Left forelimb (tissue), 1 donor: ENCODE measurements around the gene CD2.

ENCODE experiments used
- DNase-seq: peaks from one replicate; pipeline ENCODE4 v3.0.0-alpha.2; 2018; ENCODE audit warnings: low spot score

Gene CD2

DNA sequence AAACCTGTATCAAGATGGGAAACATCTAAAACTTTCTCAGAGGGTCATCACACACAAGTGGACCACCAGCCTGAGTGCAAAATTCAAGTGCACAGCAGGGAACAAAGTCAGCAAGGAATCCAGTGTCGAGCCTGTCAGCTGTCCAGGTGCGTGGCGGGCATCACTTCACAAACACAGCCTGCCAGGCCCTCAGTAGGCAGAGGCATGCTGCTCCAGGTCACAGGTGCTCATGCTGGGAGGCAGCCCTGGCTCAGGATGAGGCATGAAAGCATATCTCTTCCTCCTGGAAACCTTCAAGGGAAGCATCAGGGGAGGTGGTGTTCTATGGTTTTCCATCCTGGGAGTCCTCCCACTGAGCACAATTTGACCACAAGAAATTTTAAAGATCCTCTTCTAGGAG lies 6.3 kb downstream of the CD2 start:
- no peak for DNase-seq

DNA sequence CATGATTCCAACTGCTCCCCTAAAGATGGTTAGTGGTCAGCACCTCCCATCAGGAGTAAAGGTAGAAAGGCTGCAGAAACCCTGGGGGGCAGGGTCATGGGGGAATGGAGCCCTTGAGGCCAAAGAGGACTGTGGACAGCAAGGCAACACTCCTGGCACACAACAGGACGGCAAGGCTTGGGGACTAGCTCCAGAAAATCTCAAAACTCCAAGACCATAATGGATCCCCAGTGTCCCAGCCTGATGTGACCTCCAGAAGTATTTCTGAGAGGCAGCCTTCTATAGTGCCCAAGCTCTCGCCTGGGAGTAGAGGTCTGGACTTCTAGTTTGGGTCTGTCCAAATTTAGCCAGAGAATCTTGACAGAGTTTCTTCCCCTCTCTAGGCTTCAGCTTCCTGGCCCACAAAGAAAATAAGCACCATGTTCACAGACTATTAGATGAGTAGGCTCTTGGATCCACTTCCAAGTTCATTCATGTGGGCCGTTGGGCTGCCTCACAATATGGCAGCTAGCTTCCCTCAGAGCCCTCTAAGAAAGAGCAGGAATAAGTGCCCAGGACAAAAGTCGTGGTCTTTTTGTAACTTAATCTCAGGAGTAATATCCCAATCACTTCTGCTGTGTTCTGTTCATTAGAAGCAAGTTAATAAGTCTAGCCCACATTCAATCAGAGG lies 6.9 kb downstream of the CD2 start:
- DNase-seq, result no peak

DNA sequence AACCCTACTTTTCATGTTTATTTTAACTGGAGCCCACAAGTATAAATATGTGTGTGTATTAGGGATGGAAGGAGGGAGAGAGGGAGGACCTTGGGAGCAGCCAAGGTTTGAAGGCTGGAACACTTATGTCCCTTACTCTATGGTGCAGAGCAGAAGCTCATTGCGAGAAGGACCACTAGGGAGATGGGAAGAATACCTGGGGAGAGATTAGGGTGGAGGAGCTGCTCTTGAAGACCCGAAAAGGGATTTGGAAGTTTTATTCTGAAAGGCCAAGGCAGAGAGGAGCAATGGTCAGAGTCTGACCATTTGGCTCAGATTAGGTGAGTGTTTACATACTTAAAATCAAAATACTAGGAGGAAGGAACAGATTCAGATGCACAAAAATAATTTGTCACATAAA lies 8.1 kb downstream of the CD2 start:
- no peak for DNase-seq

DNA sequence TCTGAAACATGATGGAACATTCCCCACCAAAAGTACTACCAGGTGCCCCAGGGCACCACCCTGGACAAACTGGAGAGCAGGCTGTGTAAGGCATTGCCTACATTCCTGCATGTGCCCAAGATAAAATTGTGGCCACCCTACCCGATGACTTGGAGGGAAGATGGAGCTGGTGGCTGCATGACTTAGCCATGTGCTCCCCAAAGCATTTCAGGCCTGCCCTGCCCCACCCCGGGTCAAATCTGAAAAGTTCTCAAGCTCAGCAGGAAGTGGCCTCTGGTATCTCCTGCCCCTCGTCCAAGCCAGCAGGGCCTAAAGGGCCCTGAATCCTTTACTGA lies 8.5 kb downstream of the CD2 start:
- no peak for DNase-seq

DNA sequence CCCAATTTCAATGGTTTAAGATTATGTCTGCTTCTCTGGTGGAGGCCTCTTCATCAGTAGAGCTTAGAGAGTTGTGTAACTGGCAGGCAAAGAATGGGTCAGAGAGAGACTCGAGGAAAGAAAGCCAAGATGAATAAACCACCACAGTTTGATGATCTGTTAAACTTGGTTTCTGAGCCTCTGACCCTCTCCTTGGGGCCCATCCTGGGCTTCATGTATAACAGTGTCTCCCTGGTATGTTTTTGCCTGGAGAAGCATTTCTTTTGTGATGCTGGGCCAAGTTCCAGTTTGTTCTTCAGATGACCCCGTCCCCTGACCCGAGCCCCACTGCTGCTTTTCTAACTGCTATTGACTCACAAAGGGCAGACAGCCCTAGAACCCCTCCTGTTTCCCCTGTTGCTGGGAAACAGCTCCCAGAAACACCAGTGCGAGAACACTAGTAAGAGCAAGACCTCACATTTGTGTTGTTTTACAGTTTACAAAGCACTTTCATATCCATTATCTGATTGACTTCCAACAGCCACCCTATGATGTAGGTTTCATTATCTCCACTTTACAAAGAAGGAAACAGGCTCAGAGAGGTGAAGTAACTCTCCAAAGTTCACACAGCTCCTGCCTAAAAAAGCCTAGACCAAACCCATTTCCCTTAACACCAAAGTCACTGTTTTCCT lies 9.0 kb downstream of the CD2 start:
- no peak for DNase-seq

DNA sequence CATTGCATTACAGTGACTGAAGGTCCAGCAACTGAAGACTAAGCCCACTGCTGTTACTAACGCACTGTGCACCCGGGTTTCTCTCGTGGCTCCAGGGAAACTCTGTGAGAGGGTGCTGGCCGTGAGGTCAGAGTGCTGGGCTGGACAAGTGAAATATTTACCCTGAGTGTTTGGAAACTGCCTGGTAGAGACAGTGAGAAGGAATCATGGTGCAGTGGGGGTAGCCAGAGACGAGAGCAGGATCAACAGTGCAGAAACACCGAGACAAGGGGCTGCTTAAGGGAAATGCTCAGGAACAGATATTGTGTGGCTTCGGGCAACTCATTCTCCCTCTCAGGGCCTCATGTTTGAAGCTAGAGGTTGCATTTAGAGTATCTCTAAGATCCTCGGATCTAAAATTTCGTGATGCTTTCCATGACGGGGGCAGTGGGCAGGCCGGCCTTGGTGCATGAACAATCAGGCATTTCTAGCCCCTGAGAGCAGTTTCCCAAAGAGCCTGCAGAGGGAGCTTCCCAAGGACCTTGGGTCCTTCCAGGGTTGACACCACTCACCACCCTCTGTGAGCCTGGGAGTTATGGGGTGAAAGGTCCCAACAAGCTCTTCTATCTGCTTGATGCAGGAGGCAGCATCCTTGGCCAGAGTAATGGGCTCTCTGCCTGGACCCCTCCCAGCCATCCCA lies 9.7 kb downstream of the CD2 start:
- DNase-seq, result no peak

DNA sequence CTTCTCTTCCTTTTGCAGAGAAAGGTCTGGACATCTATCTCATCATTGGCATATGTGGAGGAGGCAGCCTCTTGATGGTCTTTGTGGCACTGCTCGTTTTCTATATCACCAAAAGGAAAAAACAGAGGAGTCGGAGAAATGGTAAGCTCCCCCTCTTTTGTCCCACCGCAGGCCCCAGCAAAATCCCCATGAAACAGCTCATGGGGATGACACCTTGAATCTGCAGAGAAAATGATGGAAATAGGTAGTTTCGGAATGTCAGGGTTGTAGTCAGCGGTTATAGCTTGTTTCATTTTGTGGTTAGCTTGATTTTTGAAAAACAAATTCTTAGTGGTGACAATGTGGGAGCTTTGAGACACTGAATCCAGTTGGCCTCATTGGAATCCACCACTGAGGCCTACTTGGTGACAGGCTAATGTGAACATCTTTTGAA lies 10.3 kb downstream of the CD2 start:
- DNase-seq, result no peak

DNA sequence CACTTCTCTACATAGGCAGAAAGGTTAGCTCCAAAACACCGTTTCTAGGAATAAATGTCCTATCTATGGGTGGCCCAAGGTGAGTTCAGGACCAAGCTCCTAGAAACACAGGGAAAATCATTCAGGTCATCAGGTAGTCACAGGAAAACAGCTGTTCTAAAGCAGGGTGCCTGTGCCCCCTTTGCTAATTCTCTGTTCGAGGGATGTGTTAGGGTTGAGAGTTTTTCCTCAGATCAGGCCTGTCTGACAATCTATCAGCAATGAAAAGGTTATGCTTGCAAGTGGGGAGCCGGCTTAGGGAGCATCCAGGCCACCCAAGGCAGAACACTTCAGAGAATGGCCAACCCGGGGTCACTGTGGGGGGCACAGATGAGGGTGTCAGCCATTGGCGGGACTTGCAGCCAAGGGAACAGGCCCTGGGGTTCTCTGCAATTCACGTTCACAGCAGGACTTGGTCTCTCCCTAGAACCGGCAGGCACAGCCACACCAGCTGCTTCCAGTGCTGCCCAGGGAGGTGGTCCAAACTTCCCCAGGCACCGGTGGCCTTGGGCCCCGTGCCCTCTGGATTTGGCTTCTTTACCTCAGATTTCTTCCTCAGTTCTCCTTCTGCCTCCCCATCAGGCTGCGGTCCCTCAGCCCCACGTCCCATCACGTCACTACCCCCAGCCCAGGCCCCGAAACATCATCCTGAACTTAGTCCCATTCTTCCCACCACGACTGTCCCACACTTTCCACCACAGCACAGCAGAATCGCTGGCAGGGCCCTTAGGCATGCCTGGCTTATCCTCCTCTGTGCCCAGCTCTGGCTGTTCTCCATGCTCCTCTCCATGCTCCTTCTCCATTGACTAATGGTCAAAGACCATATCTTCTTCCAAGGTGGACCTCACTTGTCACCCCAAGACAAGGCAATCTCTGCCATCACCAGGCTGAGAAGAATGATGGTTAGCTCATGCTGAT lies 11.0 kb downstream of the CD2 start:
- DNase-seq, result no peak

DNA sequence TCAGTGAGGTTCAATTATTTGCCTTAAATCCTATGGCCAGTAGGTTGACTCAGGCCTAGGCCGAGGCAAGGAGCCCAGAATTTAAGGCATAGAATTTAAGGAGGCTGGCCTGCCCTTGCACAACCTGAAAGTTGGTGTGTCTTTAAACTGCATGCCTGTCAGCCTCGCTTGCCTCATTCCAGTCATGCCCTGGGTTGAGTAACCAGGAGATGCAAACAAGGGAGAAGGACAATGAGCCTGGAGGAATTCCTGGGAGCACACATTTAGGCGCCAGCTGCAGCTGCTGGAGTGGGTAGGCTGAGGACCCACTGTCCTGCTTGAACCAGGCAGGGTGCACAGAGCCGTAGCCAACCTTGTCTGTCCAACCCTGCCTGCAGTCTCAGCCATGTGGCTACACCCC lies 11.7 kb downstream of the CD2 start:
- DNase-seq, result no peak

DNA sequence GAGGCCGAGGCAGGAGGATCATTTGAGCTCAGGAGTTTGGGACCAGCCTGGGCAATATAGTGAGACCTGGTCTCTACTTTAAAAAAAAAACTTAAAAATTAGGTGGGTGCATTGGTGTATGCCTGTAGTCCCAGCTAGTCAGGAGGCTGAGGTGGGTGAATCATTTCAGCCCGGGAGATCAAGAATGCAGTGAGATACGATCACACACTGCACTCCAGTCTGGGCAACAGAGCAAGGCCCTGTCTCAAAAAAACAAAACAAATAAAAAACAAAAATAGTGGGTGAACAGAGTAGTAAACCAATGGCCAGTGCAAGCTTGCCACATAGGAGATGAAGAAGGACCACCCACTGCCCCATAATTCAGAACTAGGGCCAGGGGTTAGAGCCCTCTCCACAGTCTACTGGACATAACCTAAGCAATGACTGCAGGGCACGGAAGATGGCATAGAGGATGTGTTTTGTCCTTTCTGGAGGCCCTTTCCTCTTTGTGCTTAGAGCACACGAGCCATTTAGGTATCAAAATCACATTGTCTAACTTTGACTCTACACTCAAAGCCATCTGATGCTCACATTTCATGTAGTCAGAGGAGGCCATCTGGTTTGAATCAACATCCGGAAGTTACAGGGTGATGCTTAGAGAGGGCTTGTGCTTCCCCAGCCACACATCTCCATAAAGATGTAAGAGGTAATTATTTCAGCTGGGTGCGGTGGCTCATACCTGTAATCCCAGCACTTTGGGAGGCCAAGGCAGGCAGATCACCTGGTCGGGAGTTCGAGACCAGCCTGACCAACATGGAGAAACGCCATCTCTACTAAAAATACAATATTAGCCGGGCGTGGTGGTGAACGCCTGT lies 12.6 kb downstream of the CD2 start:
- DNase-seq, result no peak

DNA sequence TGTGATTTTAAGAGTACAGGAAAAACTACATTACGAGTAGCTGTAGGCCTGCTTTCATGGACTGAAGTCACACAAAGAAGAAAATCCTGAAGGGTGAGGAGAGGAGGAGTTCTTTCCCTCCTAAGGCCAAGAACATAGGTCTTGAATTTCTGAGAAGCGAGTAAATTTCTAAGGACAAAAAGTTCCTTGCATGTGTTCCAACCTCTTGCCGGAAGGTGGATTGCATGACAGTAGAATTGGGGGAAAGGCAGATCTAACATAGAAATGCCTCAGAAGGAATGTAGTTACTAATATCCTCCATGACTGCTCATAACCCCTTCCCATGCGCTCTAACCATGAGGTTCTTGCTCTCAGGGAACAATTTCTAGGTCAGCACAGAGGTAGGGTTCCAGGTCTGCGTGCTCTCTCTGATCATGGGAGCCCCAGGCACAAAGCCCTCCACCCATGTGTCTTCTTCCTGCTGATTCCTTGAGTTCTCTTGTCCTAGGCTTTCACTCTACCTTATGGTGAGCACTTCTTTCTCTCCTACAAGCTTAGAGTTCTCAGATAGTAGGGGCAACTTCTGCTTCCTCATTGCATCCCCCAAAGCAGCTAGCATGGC lies 13.7 kb downstream of the CD2 start:
- no peak for DNase-seq

DNA sequence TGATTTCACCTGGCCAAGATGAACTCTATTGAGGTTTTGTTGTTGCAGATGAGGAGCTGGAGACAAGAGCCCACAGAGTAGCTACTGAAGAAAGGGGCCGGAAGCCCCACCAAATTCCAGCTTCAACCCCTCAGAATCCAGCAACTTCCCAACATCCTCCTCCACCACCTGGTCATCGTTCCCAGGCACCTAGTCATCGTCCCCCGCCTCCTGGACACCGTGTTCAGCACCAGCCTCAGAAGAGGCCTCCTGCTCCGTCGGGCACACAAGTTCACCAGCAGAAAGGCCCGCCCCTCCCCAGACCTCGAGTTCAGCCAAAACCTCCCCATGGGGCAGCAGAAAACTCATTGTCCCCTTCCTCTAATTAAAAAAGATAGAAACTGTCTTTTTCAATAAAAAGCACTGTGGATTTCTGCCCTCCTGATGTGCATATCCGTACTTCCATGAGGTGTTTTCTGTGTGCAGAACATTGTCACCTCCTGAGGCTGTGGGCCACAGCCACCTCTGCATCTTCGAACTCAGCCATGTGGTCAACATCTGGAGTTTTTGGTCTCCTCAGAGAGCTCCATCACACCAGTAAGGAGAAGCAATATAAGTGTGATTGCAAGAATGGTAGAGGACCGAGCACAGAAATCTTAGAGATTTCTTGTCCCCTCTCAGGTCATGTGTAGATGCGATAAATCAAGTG lies 14.3 kb downstream of the CD2 start:
- no peak for DNase-seq

DNA sequence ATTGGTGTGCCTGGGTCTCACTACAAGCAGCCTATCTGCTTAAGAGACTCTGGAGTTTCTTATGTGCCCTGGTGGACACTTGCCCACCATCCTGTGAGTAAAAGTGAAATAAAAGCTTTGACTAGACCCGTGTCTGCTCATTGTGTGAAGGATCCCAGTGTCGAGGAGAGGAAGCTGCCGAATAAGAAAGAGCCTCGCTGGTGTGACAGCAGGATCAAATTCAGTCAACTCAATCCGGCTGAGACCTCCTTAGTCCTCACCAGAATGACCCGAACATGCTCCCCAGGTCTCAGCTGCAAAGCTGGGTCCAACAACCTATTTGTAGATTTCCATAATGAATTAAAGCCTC lies 14.8 kb downstream of the CD2 start:
- no peak for DNase-seq

DNA sequence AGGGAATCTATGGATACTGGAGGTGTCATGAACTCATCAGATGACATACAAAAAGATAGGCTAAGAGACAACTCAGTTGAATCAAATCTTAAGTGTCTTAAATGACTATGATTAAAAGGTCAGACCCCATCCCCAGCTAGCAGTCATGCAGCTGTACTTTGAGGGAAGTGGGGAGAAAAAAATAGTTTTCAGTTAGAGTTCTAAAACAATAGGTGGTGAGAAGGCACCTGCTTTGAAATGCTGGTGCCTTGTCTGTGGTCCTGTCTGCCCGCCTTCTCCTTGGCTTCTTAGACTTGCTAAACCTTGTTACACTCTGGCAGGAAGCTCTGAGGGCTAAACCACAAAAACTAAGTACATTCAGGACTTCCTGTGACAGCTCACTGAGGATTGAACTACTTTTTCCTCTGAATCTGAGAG lies 15.3 kb downstream of the CD2 start:
- DNase-seq, result no peak

DNA sequence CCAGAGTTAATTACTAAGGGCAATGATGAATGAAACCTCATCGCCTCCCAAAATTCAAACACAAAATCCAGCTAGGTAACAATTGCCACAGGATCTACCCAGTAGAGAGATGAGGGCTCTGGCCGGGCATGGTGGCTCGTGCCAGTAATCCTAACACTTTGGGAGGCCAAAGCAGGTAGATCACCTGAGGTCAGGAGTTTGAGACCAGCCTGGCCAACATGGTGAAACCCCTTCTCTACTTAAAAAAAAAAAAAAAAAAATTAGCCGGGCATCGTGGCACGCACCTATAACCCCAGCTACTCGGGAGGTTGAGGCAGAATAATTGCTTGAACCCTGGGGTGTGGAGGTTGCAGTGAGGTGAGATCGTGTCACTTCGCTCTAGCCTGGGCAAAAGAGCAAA lies 15.8 kb downstream of the CD2 start:
- DNase-seq, result no peak

DNA sequence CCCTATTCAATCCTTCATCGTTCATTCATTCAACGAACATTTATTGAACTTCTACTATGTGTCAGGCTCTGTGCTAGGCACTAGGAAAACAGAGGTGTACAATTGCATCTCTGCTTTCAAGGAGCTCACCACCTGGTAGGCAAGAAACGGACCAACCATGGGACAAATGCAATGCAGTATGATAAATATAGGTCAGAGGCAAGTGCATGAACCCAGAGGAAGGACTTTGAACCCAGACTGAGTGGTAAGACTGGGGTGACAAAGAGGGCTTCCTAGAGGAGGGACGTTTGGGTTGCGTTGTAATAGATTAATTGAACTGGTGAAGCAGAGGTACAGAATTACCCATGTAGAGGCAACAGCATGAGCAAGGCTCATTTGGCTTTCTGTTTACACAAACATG lies 16.4 kb downstream of the CD2 start:
- DNase-seq, result no peak

DNA sequence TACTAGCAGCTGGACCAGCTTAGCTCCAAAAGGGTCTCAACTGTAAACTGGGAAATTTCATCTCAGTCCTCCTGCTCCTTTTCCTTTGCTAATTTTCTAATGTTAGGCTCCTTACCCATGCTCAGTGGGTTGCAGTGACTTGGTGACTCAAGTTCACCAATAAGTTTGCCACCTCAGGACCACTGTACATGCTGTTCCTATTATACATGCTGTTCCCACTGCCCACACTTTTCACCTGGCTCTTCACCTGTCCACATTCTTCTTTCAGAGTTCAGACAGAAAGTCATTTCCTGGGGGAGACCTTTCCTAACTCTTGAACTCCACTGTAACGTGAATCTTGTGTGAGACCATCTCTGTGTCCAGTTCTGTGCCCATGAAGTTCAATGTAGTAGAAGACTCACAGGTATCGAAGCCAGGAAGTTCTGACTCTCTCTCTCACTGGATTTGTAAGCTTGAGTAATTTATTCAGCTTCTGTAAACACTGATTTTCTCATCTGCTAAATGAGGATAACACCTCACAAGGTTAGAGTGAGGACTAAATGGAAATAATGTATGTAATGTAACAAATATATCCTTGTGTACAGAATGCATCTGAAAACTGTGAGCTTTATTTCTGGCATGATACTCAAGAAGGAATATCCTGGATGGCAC lies 17.9 kb downstream of the CD2 start:
- no peak for DNase-seq

DNA sequence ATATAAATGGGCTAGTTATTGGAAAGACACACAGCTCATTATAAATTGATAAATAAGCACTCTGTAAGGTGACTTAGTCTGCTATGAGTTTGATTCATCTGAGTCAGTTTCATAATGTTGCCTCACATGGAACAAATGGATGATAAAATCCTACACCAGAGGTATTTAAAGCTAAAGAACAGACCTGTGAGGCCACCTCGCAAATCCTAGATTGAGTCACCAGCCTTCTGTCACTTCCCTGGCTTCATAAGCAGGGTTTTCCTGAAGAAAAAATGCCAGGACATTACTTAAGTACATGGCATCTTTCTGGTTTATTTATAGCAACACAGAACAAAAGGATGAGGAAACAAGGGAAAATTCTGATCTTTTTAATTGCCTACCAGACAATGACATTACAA lies 18.4 kb downstream of the CD2 start:
- no peak for DNase-seq

DNA sequence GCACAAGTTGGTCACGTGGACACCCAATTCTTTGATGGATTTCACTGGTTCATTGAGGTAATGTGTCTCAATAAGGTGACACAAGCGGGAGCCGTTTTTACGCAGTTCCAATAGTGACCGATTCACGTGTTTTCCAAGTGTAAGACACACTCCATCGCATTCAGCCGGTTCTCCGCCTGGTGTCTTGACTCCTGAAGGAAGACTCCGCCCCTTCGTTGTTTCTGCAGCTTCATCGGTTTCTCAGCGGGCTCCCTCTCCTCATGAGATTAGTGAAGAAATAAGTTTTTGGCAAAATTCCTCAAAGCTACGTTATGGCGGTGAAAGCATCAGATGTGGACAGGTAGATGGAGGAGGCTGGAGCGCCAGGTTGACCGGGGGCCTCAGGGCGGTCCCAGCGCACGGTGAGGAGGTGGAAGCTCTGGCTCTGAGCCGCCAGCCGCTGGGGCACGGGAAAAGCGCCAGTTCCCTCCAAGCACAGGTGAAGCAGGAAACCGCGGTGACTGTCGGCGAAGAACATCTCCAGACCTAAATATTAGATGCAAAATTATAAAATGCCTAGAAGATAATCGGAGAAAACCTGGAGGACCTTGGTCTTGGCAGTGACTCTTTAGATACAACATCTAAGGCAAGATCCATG lies 21.0 kb downstream of the CD2 start:
- DNase-seq, result no peak
